WI38 (cell line): ENCODE data around the gene QPRT.

ENCODE experiments used
- H3K4me3 ChIP-seq: 2 replicates; pipeline ENCODE4 v1.5.1; 2011; ENCODE audit warnings: low read depth, mild to moderate bottlenecking, control low read depth, low read length
- CTCF ChIP-seq: IDR thresholded peaks from 2 replicates; pipeline ENCODE4 v1.5.1; 2012; ENCODE audit warnings: low read depth, mild to moderate bottlenecking, control low read depth, low read length

Gene QPRT

GRCh38 chr16:29656688-29657523, 22.1 kb upstream of the QPRT start:
- H3K4me3 ChIP-seq, result no peak overlapping the region
- TF ChIP-seq CTCF, result no peak

GRCh38 chr16:29658705-29659104, 20.3 kb upstream of the QPRT start:
- no peak overlapping the region for H3K4me3 ChIP-seq
- TF ChIP-seq CTCF, result no peak

GRCh38 chr16:29662000-29662728, 16.8 kb upstream of the QPRT start:
- TF ChIP-seq CTCF, result no peak

GRCh38 chr16:29662729-29663015, 16.3 kb upstream of the QPRT start:
- no peak overlapping the region for H3K4me3 ChIP-seq

More at GRCh38 chr16:29662000-29662728, 16.8 kb upstream of the QPRT start:
- no peak overlapping the region for H3K4me3 ChIP-seq

DNA sequence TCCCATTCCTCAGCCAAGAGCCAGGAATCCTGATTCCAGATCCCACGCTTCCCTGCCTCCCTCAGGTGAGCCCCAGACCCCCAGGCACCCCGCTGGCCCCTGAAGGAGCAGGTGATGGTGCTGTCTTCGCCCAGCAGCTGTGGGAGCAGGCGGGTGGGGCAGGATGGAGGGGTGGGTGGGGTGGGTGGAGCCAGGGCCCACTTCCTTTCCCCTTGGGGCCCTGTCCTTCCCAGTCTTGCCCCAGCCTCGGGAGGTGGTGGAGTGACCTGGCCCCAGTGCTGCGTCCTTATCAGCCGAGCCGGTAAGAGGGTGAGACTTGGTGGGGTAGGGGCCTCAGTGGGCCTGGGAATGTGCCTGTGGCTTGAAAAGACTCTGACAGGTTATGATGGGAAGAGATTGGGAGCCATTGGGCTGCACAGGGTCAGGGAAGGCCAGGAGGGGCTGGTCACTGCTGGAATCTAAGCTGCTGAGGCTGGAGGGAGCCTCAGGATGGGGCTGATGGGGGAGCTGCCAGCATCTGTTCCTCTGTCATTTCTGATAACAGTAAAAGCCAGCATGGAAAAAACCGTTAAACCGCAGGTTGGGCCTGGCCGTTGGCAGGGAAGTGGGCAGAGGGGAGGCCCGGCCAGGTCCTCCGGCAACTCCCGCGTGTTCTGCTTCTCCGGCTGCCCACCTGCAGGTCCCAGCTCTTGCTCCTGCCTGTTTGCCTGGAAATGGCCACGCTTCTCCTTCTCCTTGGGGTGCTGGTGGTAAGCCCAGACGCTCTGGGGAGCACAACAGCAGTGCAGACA, 15.8 kb upstream of the QPRT start, which contains the start of gene SPN:
TSS of gene SPN (plus strand) at position 232 of the 791 bp plus-strand sequence. CDS start at position 714, 482 bp downstream.
- TF ChIP-seq CTCF, result no peak
- no peak within 1 kb of the TSS for H3K4me3 ChIP-seq

More at GRCh38 chr16:29662729-29663015, 16.3 kb upstream of the QPRT start:
- TF ChIP-seq CTCF, result no peak

DNA sequence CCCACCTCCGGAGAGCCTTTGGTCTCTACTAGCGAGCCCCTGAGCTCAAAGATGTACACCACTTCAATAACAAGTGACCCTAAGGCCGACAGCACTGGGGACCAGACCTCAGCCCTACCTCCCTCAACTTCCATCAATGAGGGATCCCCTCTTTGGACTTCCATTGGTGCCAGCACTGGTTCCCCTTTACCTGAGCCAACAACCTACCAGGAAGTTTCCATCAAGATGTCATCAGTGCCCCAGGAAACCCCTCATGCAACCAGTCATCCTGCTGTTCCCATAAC, 15.2 kb upstream of the QPRT start:
- H3K4me3 ChIP-seq, result no peak overlapping the region
- no peak for TF ChIP-seq CTCF
